GM12864 (cell line): ENCODE measurements around the gene KCNQ5.
"Not testable (repeated sequence)": the region's sequence is repeated elsewhere in the genome, so short reads cannot be mapped to it uniquely, and the experiment has no call there.

Experiments used
- DNase-seq: peaks from one replicate; pipeline ENCODE4 v3.0.0-alpha.2; 2011; ENCODE audit warnings: low read depth
- H3K4me3 ChIP-seq: 2 replicates; pipeline ENCODE4 v1.5.1; 2011; ENCODE audit warnings: mild to moderate bottlenecking, low read depth, low read length, control low read depth
- CTCF ChIP-seq: IDR thresholded peaks from 2 replicates; pipeline ENCODE4 v1.5.1; 2011; ENCODE audit warnings: low read depth, mild to moderate bottlenecking, moderate library complexity, low read length, control low read depth, inconsistent platforms; ENCODE audit errors: missing control alignments

The KCNQ5 gene

GRCh38 chr6:72621291-72622093 lies at the start of gene KCNQ5:
TSS of gene KCNQ5 (plus strand) at chr6:72622064.
- peak within 1 kb of the TSS; percentile 64 for H3K4me3 ChIP-seq
- no peak for DNase-seq
- no peak for TF ChIP-seq CTCF

- no peak for TF ChIP-seq CTCF
- H3K4me3 ChIP-seq: no peak overlapping the region
- DNase-seq: no peak
Measured at GRCh38 chr6:72579865-72580264, 42.0 kb upstream of the KCNQ5 start.

- TF ChIP-seq CTCF: peak; percentile 31
- no peak overlapping the region for H3K4me3 ChIP-seq
- DNase-seq: no peak
Measured at GRCh38 chr6:72580281-72580940, 41.5 kb upstream of the KCNQ5 start.

- not testable (repeated sequence) for H3K4me3 ChIP-seq, DNase-seq
Measured at GRCh38 chr6:72580950-72581349, 40.9 kb upstream of the KCNQ5 start.

GRCh38 chr6:72588155-72588554 lies 33.7 kb upstream of the KCNQ5 start:
- H3K4me3 ChIP-seq: no peak overlapping the region
- TF ChIP-seq CTCF: no peak
- DNase-seq: no peak

- no peak for DNase-seq
- no peak for TF ChIP-seq CTCF
Measured at GRCh38 chr6:72589096-72589495, 32.8 kb upstream of the KCNQ5 start.

GRCh38 chr6:72595812-72596211 lies 26.1 kb upstream of the KCNQ5 start:
- no peak overlapping the region for H3K4me3 ChIP-seq
- no peak for DNase-seq
- TF ChIP-seq CTCF: no peak

More at GRCh38 chr6:72589096-72589495, 32.8 kb upstream of the KCNQ5 start:
- no peak overlapping the region for H3K4me3 ChIP-seq
